ENCODE measurements around the gene CIART.
"Not testable (repeated sequence)": the region's sequence is repeated elsewhere in the genome, so short reads cannot be mapped to it uniquely, and the experiment has no call there.

Gene CIART, protein sequence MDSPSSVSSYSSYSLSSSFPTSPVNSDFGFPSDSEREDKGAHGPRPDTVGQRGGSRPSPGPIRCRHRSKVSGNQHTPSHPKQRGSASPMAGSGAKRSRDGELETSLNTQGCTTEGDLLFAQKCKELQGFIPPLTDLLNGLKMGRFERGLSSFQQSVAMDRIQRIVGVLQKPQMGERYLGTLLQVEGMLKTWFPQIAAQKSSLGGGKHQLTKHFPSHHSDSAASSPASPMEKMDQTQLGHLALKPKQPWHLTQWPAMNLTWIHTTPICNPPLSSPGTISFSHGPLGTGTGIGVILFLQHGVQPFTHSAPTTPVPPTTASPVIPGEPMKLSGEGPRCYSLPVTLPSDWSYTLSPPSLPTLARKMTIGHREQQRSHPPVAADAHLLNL

GRCh38 chr1:150281758-150282557 lies at the start of gene CIART:
TSS of gene CIART (plus strand) at chr1:150282554. CDS start at chr1:150283268, 714 bp downstream.
- peak; percentile 93 for DNase-seq

- not testable (repeated sequence) for DNase-seq
These were observed 49.4 kb upstream of the CIART start for GRCh38 chr1:150232921-150233320.

DNA sequence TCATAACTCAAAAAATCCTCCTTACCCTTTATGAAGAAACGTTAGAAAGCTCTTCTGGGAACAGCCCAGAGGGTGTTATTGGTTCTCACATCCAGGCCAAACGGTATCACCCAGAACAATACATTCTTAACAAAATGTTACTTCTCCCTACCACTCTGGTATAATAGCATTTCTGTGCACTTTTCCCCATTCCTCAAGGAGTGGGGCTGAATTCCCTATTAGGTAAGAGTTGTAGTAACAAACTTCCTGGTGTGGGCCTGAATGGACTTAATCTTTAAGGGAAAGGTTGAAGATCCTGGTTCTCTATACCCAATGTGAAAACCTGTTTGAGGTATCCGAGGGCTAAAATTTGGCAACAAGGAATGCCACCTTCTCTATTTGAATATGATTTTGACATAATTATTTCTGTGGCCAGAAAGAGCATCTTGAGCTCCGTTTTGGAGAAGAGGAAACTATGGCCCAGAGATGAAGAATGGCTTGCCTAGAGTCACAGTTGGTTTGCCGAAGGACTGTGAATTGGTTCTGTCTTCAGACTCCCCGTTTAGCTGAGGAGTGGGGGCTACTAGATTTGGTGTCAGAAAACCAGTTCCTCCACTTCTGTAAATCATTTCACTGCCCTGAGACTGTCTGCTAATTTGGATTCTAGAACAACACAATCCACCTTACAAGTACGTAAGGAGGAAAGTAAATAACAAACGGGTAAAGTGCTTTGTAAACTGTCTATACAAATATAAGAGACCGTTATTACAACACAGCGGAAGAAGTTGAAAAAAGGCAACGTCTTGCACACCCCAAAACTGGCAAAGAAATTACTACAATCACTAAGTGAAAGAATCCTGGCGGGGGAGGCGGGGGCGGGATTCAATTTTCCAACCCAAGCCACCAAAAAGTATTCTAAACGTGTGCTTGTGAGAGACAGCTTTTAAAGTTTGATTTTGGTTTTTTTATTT lies 48.7 kb upstream of the CIART start:
- DNase-seq: peak; percentile 55

DNA sequence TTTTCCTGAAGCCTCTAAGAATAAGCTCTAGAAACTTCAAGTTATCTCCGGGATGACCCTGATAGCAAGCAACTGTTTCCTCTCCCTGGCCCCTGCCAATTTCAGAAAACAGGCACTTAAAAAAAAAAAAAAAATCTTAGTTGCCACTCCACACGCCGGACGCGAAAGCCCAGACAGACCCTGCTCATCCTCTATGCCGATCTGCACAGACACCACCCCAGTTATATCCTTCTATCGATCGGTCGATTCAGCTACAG lies 48.1 kb upstream of the CIART start:
- no peak for DNase-seq

DNA sequence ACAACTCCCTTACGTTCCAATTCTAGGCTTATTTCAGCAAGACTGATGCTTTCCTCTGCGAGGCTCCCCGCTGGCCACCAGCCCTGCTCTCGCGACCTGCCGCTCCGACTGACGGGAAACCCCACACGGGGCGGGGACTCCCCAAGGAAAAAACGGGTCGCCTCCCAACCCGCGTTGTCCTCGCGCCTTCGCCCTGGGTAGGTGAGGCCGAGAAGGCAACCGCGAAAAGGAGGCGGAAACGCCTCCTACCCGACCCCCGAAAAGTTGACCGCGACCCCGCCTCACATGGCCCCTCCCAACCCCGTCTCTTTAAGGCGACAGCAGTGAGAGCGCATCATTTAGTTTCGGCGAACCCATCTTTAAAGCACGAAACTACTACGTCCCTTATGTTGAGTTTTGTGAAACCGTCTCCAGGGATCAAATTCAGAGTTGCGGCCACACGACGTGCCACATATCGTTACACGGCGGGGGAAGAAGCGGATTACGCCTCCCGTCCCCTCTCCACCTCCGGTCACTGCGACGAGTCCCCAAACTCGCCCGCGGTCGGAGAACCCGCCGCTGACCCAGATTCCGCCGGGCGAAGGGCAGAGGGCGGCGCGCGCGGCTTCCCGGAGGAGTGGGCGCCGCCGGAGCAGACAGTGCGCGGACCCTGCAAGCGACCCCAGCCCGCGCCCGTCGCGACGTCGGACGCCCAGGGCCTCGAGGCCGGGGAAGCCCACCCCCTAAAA lies 47.6 kb upstream of the CIART start:
- DNase-seq: peak; percentile 86

- DNase-seq: peak; percentile 59
These were observed 47.0 kb upstream of the CIART start for GRCh38 chr1:150235294-150235851.

GRCh38 chr1:150235852-150236613 lies 46.3 kb upstream of the CIART start, which contains the start of gene ANP32E:
TSS of gene ANP32E (minus strand) at chr1:150236112. CDS start at chr1:150235786, 326 bp downstream.
- peak; percentile 96 for DNase-seq

DNA sequence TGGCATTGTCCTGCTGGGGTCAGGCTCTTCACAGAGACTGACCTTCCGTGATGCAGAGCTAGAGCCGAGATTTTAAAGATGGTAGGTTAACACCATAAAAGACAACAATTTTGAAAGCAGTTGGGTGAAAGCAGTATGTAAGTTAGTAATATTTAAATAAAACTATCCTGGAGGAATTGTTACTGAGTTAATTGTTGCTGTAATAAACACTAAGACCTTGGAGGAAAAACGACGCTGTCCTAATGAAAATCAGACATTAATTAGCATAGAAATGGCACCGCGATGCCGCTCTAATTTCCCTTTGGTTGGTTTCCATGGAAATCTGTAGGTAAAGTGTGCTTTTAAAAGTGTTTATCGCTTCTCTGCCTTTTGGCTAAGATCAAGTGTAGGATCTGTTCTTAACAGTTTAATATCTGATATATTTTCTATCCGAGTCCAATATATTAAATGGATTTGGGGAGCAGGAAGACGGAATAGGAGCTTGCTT lies 45.7 kb upstream of the CIART start:
- no peak for DNase-seq

DNA sequence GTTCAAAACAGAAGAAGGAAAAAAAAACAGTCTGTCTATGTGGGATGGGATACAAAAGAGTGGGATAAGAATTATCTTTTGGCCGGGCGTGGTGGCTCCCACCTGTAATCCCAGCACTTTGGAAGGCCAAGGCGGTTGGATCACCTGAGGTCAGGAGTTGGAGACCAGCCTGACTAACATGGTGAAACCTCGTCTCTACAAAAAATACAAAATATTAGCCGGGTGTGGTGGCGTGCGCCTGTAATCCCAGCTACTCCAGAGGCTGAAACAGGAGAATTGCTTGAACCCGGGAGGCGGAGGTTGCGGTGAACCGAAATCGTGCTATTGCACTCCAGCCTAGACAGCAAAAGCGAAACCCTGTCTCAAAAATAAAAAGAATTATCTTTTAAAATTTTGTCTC lies 45.2 kb upstream of the CIART start:
- DNase-seq: not testable (repeated sequence)

GRCh38 chr1:150237746-150238145 lies 44.6 kb upstream of the CIART start:
- no peak for DNase-seq

DNA sequence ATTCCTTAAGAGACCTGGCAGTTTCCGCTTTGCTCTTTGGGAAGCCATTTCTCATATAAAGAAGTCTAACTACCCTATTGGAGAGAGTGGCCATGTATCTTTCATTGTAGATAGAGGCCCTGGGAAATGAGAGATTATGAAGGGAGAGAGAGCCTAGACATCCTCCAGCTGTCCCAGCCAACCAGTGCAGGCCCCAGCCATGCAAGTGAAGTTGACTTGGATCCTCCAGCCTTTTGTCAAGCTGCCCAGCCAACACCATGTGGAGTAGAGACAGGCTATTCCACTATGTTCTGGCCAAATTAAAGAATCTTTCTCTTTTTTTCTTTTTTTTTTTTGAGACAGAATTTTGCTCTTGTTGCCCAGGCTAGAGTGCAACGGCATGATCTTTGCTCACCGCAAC lies 39.4 kb upstream of the CIART start:
- no peak for DNase-seq

- DNase-seq: no peak
These were observed 32.4 kb upstream of the CIART start for GRCh38 chr1:150249936-150250335.

DNA sequence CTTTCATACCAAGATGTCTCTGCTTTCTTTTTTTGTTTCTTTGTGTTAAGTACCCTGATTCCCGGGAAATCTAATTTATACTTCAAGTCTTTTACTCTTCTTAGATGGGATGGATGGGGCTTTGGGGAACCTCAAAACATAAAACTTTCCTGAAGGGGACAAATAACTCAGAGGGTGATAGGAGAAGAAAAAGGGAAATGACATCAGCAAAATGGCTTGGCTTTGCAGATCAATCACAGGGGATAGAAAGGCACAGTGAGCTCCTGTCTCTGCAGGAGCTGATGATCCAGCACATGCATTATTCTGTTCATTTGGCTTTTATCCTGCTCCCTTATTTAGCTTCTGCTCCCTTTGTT lies 26.2 kb upstream of the CIART start:
- no peak for DNase-seq

DNA sequence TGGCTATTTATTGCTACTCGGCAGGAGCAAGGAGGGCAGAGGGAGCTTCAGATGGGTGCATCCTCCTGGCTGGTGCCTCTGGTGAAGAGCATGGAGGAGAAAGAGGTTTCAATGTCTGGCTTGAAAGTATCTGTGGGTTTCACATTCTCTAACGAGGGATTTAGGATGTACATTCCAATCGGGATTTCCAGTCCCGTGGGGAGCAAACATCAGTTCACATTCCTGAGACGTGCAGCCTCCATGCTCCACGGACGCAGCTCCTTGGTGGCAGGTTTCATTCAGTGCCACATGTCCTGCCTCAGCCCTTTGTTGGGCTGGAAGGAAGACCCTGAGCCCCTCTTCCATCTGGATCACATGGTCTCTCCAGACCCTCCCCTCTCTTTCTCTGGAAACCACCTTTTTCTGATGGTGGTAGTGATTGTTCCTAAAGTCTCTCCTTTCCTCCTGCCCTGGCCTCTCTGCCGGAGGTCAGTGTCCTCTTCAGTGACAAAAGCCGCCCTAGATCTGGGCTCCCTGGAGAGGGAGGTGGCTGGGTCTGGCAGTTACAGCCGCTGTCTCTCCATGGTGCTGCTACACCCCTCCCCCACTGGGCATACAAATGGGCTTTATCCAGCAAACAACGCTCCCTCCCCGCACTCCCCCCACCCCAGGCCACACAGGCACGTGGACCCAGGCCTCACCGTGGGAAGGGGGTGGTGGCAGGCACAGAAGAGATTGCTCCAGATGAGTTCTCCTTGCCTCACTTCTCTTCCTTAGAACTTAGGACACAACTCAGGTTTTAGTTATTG lies 25.6 kb upstream of the CIART start:
- no peak for DNase-seq

DNA sequence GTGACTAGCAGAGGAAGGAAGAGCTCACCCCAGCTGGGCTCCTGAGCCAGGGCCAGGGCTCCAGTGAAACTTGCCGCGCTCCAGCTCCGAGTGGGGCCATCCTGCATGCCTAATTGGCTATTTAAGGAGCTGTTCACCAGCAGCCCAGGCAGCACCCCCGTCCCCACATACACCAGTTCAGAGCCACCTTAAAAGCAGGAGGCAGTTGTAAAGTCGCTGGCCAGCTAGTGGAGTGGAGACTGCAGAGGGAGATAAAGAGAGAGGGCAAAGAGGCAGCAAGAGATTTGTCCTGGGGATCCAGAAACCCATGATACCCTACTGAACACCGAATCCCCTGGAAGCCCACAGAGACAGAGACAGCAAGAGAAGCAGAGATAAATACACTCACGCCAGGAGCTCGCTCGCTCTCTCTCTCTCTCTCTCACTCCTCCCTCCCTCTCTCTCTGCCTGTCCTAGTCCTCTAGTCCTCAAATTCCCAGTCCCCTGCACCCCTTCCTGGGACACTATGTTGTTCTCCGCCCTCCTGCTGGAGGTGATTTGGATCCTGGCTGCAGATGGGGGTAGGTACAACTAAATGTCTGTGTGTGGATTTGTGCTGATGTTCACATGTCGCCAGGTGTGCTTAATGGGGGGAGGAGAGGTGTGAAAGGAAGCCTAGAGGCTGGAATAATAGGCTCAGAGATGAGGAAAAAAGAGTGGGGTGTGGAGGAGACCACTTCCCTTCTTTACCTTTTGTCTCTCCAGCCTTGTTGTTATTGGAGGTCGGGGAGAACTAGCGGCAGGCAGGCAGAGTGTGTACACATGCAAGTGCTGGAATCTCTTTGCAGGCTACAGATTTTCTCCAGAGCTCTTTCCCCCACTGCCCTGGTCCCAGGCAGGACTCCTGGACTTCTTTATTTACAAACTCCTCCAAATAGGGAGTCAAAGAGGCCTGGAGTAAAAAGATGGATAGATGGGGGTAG lies 24.4 kb upstream of the CIART start, which contains the start of gene CA14:
CA14 (plus strand) TSS at position 151 of the 962 bp plus-strand sequence; CDS start at position 506, 355 bp downstream.
- DNase-seq: no peak

GRCh38 chr1:150259217-150259616 lies 23.1 kb upstream of the CIART start:
- DNase-seq: no peak

DNA sequence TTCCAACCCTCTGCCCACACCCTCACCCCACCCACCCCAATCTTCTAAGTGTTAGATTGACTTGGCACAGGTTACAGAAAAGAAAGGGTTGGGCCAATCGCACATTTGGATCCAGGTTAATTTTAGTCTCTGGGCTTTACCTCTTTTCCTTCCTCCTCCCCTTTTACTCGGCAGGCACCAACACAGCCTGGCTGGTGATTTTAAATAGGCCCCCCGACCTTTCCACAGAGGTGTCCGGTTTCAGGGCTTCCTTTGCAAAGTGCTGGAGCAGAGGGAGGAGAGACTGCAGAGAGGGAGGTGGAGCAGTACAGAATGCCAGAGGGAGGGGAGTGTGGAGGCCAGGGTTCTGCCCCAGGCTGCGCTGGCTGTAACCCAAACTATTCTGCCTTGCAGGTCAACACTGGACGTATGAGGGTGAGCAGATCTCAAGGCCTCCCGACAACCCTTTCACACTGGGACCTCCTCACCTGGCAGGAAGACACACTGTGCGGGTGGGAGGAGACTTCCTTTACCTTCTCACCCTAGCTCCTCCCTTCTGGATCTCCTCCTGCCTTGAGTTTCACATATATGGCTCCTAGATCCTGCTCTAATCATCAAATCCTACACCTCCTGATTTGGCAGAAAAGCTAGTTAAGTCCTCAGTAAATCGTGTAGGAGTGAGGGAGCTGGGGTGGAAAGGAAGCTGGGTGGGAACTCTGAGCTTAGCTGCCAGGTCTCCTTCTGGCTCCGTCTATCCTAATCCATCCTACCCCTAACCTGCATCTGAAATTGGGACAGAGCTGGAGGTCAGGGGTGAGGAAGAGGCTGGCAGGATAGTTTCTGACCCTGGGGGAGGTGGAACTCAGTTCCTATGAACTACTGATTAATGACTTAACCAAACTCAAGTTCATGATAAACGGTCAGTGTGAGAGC lies 22.3 kb upstream of the CIART start:
- peak; percentile 64 for DNase-seq

DNA sequence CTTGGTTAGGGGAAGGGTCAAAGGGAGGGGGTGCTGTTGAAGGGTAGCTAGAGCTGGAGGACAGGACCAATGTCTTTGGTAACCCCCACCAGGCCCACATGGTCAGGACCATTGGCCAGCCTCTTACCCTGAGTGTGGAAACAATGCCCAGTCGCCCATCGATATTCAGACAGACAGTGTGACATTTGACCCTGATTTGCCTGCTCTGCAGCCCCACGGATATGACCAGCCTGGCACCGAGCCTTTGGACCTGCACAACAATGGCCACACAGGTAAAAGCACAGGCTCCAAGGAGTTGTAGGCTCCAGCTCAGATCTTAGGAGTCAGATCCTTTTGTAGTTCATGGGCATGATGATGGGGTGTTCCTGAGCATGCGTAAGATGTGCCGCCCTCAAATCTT lies 21.0 kb upstream of the CIART start:
- no peak for DNase-seq
